DLD1 (cell line): Measurements from ENCODE around the gene URM1.

Experiments
- in situ Hi-C: cut with HindIII; loops from 2 replicates; pipeline ENCODE4 v1.10.0; 2017; ENCODE audit warnings: low sequenced_read_pairs

The URM1 gene

GRCh38 chr9:128344931-128345605 lies 26.1 kb upstream of the URM1 start:
- in situ Hi-C loops: no loop called here

GRCh38 chr9:128349125-128349524 lies 22.0 kb upstream of the URM1 start:
- in situ Hi-C loops: no loop called here

- in situ Hi-C loops: no loop called here
Measured at GRCh38 chr9:128349772-128350171, 21.4 kb upstream of the URM1 start.

DNA sequence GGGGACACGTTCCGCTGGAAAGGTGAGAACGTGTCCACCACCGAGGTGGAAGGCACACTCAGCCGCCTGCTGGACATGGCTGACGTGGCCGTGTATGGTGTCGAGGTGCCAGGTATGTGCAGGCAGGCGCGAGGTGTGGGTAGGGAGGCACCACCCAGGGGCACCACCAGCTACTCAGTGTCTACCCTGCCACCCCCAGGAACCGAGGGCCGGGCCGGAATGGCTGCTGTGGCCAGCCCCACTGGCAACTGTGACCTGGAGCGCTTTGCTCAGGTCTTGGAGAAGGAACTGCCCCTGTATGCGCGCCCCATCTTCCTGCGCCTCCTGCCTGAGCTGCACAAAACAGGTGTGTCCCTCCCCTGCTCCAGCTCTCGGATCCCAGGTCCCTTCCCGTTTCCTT lies 15.7 kb upstream of the URM1 start:
- in situ Hi-C loops: no loop called here

GRCh38 chr9:128358090-128358489 lies 13.1 kb upstream of the URM1 start:
- in situ Hi-C loops: no loop called here

DNA sequence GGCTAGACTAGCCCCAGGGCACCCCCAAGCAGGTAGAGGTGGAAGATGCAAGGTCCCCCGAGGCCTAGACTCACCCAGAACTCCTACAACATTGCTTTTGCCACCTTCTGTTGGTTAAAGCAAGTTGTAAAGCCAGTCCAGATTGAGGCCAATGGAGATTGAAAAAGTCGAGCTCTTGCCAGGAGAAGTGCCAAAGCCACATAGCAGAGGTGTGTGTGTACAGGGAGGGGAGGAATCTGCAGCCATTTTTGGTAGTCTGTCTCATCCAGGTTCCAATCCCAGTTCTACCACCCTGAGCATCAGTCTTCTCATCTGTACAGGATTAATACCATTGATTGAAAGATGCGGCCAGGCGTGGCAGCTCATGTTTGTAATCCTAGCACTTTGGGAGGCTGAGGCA lies 12.3 kb upstream of the URM1 start:
- in situ Hi-C loops: no loop called here

DNA sequence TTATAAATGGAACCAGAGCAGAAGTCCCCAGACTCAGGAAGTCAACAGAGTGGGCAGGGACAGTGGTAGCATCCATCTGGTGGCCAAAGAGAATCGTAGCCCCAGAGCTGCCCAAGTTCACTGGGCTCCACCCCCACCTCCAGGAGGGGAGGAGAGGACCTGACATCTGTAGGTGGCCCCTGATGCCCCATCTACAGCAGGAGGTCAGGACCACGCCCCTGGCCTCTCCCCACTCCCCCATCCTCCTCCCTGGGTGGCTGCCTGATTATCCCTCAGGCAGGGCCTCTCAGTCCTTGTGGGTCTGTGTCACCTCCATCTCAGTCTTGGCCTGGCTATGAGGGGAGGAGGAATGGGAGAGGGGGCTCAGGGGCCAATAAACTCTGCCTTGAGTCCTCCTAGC lies 10.3 kb upstream of the URM1 start:
- in situ Hi-C loops: no loop called here

GRCh38 chr9:128361296-128361985 lies 9.7 kb upstream of the URM1 start:
- in situ Hi-C loops: no loop called here

DNA sequence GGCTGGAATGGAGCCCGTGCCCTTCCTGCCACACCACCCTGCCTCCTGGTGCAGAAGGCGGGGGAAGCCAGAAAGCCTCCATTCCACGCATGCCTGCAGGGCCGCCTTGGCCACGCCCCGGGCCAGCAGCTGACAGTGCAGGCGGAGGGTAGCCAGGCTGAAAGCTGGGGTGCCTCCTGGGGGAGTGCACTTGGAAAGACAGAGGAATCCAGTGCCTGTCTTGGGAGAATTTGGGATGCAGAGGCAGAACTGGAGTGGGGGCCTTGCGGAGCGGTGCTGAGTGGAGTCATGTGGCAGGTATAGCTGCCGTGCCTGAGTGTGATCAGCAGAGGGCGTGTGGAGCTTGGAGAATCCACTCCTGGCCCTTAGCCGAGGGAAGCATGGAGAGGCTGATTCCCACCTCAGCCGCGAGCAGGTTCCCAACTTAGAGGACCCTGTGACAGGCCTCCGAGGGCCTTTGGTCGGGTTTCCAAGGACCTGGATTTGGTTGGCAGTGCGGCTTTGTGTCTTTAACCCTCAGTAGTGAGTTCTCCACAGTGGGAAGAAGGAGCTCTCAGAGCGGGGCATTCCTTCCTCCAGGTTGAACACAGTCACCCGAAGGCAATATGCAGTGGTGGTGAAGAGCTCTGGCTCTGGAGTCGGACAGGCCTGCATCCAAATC lies 9.1 kb upstream of the URM1 start:
- in situ Hi-C loops: no loop called here

- in situ Hi-C loops: no loop called here
Measured at GRCh38 chr9:128362774-128363173, 8.4 kb upstream of the URM1 start.

GRCh38 chr9:128365525-128365924 lies 5.6 kb upstream of the URM1 start:
- in situ Hi-C loops: no loop called here

- in situ Hi-C loops: no loop called here
Measured at GRCh38 chr9:128369024-128369706, 2.0 kb upstream of the URM1 start.

- in situ Hi-C loops: no loop called here
Measured at GRCh38 chr9:128370367-128370751, 815 bp upstream of the URM1 start.

DNA sequence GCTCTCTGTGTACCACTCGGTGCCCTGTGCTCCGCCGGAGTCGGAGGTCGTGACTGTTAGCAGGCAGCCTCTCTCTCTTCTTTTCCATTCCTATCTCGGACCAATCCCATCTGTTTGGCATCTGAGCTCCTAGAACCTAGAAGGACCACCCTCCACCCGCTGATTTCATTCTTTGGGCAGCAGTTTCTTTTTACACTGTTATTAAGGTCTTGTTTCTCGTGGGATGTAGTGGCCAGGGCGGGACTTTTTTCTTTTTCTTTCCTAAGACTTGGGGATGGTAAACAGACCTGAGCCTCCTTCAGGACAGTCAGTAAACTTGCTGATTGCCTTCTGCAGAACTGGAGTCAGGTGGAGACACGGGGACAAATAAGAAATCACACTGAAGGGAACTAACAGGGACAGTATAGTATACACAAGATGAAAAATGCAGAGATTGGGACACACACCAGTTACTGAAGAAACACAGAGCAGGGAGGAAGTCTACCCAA lies 500 bp downstream of the URM1 start:
- in situ Hi-C loops: no loop called here

GRCh38 chr9:128372188-128372641 lies 1.0 kb downstream of the URM1 start:
- in situ Hi-C loops: no loop called here

- in situ Hi-C loops: no loop called here
Measured at GRCh38 chr9:128372784-128373183, 1.6 kb downstream of the URM1 start.

- in situ Hi-C loops: no loop called here
Measured at GRCh38 chr9:128374221-128374675, 3.1 kb downstream of the URM1 start.

- in situ Hi-C loops: no loop called here
Measured at GRCh38 chr9:128375865-128376264, 4.7 kb downstream of the URM1 start.

DNA sequence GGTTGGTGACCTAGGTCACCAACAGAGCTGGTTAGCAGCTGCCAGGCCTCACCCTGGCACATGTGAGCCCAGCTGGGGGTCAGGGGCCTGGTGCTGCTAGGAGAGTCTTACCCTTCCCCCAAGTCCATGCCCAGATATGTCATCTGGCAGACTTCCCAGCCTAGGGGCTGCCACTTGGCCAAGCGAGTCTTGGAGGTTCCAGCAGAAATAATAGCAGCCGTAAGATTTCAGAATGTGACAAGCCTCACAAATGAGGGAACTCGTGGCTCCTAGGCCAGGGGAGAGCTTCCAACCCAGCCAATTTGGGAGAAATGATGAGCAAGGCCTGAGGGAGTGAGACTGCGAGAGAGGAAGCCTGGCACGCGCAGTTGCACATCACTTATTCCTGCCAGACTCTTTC lies 11.1 kb downstream of the URM1 start:
- in situ Hi-C loops: no loop called here

DNA sequence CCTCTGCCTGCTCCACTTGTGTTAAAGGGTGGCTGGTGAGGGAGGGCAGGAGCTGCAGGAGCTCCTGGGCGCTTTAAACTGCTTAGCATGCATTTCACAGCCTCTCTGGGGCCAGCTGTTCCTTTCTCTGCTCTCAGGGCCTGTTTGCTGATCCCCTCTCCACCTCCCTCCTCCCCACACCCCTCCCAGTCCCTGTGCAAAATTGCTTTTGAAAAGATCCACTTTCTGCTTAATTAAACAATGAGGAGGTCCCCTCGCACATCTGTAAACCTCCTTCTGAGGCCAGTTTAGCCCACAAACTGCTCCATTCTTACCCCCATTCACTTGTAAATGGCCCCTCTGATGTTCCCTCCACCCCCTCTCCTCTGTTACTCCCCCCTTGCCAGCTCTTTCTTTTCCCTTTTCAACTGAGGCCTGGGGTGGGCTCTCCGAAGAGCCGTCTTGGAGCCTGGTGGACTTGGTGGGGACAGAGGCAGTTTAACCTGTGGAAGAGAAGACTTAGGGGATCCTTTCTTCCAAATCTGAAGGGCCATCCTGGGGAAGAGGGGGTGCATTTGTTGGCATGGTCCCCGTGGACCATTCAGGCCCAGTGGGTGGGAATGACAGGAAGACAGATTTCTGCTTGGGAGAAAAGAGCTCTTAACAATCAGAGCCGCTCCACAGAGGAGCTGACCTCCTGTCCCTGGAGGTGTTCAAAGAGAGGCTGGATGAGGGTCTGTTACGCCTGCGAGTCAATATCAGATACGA lies 12.0 kb downstream of the URM1 start:
- in situ Hi-C loops: no loop called here

GRCh38 chr9:128383791-128384190 lies 12.6 kb downstream of the URM1 start:
- in situ Hi-C loops: no loop called here
